Fibroblast of the conjunctiva (primary cell): Measurements from ENCODE around the gene MRAS.

ENCODE experiments used
- DNase-seq: peaks from one replicate; pipeline ENCODE4 v3.0.0-alpha.2; 2010; ENCODE audit warnings: low read depth

The MRAS gene

GRCh38 chr3:138347960-138348753 is at the start of gene MRAS:
Gene MRAS, plus strand, starts transcription at chr3:138348579. Its CDS starts 24,305 bp downstream, at chr3:138372884.
- peak; percentile 45 for DNase-seq

GRCh38 chr3:138300647-138301046 is 47.7 kb upstream of the MRAS start:
- DNase-seq = no peak

GRCh38 chr3:138303474-138303873 is 44.9 kb upstream of the MRAS start:
- DNase-seq = no peak

GRCh38 chr3:138307899-138308298 is 40.5 kb upstream of the MRAS start:
- DNase-seq = no peak

GRCh38 chr3:138308783-138309182 is 39.6 kb upstream of the MRAS start:
- no peak for DNase-seq

GRCh38 chr3:138310494-138310893 is 37.9 kb upstream of the MRAS start:
- no peak for DNase-seq

- DNase-seq = no peak
Observed at GRCh38 chr3:138314751-138315150, 33.6 kb upstream of the MRAS start.

GRCh38 chr3:138317687-138318086 is 30.7 kb upstream of the MRAS start:
- no peak for DNase-seq

GRCh38 chr3:138323971-138324370 is 24.4 kb upstream of the MRAS start:
- DNase-seq = no peak

GRCh38 chr3:138325990-138326389 is 22.4 kb upstream of the MRAS start:
- no peak for DNase-seq

GRCh38 chr3:138326866-138327595 is 21.3 kb upstream of the MRAS start:
- no peak for DNase-seq

- DNase-seq = no peak
Observed at GRCh38 chr3:138327831-138328230, 20.5 kb upstream of the MRAS start.

GRCh38 chr3:138328341-138328740 is 20.0 kb upstream of the MRAS start:
- DNase-seq = no peak

- DNase-seq = peak; percentile 74
Observed at GRCh38 chr3:138329127-138329983, 19.0 kb upstream of the MRAS start, which contains the start of gene NME9. Gene NME9, minus strand, starts transcription at chr3:138329851. Its CDS starts 516 bp downstream, at chr3:138329335.

- no peak for DNase-seq
Observed at GRCh38 chr3:138329984-138330293, 18.4 kb upstream of the MRAS start.

- DNase-seq = no peak
Observed at GRCh38 chr3:138331143-138331894, 17.1 kb upstream of the MRAS start.

GRCh38 chr3:138332472-138333073 is 15.8 kb upstream of the MRAS start:
- no peak for DNase-seq

GRCh38 chr3:138334608-138335007 is 13.8 kb upstream of the MRAS start:
- no peak for DNase-seq

GRCh38 chr3:138336454-138336999 is 11.9 kb upstream of the MRAS start:
- no peak for DNase-seq

GRCh38 chr3:138338244-138338643 is 10.1 kb upstream of the MRAS start:
- DNase-seq = no peak

GRCh38 chr3:138338811-138339210 is 9.6 kb upstream of the MRAS start:
- DNase-seq = no peak
